ENCODE data around the gene KCNIP1. TPM values are rescaled to one million over a fixed set of nuclear protein-coding genes. Genes with fewer than 3 reads are reported as not detected.

KCNIP1 gene
- polyA plus RNA-seq, 1 of the 3 experiments (the other 2 are of a cell fraction), result 1.3 TPM

GRCh38 chr5:170523830-170524229 lies 20.0 kb downstream of the KCNIP1 start:
- H3K36me3 ChIP-seq (replicated peaks in 1 of 2; ENCODE audit: control insufficient read depth in 1 of 2, insufficient read depth in 2 of 2, low read length in 1 of 2), result no peaks in the 10 kb centered on the region
- H3K79me2 ChIP-seq (ENCODE audit: insufficient read depth), result no peaks in the 10 kb centered on the region
- H3K4me3 ChIP-seq (ENCODE audit: low read depth in 2 of 2, low read length in 1 of 2), result no peak overlapping the region
- no peaks in the 10 kb centered on the region for H4K20me1 ChIP-seq (ENCODE audit: insufficient read depth)
- no peaks in the 10 kb centered on the region for H3K9me3 ChIP-seq
- no peak overlapping the region for H2AFZ ChIP-seq (ENCODE audit: low read depth)
- no peak for DNase-seq
- H3F3A ChIP-seq (replicated peaks; ENCODE audit: insufficient read depth), result no peaks in the 10 kb centered on the region
- ChIA-PET CTCF (interaction anchor here (1.0 to 1.4 kb wide), 3 partner anchors 13 to 115 kb away, joined by 3 read pairs; no protein-coding TSS in a partner anchor), POLR2A (no interaction called here)
- H3K4me2 ChIP-seq, result no peak overlapping the region
- 82% methylated on average over 2 of the region's 2 CpGs for WGBS (ENCODE audit: low lambda C conversion rate)
- no peaks in the 10 kb centered on the region for H3K27me3 ChIP-seq (ENCODE audit: insufficient read depth)
- peaks cover 0 to 22% of the 10 kb centered on the region in 2 experiments; a peak in 2 of 4 replicates for H3K4me1 ChIP-seq (ENCODE audit: control insufficient read depth in 1 of 2, insufficient read depth in 2 of 2, low read depth in 1 of 2, low read length in 1 of 2)
- TF ChIP-seq FOXJ3 (CRISPR knock-in tag; IDR thresholded peaks at IDR 0.05) (no peak), FOXM1 (IDR thresholded peaks at IDR 0.05; ENCODE audit: low read depth) (no peak), FOSL2 (IDR thresholded peaks at IDR 0.05; ENCODE audit: borderline replicate concordance, low read depth) (no peak), CHD2 (IDR thresholded peaks at IDR 0.05; ENCODE audit: low read length, partially characterized antibody) (no peak), POLR2AphosphoS5 (IDR thresholded peaks at IDR 0.05; ENCODE audit: low read depth, low read length) (no peak), GABPA (IDR thresholded peaks at IDR 0.05; ENCODE audit: low read depth) (no peak), TEAD4 (IDR thresholded peaks at IDR 0.05; ENCODE audit: borderline replicate concordance, insufficient read depth) (no peak), NFIC (IDR thresholded peaks at IDR 0.05; ENCODE audit: borderline replicate concordance) (no peak), SMC3 (IDR thresholded peaks at IDR 0.05; ENCODE audit: low read depth, low read length) (no peak)
- TF ChIP-seq, protein P1, sequence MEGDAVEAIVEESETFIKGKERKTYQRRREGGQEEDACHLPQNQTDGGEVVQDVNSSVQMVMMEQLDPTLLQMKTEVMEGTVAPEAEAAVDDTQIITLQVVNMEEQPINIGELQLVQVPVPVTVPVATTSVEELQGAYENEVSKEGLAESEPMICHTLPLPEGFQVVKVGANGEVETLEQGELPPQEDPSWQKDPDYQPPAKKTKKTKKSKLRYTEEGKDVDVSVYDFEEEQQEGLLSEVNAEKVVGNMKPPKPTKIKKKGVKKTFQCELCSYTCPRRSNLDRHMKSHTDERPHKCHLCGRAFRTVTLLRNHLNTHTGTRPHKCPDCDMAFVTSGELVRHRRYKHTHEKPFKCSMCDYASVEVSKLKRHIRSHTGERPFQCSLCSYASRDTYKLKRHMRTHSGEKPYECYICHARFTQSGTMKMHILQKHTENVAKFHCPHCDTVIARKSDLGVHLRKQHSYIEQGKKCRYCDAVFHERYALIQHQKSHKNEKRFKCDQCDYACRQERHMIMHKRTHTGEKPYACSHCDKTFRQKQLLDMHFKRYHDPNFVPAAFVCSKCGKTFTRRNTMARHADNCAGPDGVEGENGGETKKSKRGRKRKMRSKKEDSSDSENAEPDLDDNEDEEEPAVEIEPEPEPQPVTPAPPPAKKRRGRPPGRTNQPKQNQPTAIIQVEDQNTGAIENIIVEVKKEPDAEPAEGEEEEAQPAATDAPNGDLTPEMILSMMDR (IDR thresholded peaks at IDR 0.05), result no peak
- H3K9ac ChIP-seq, result no peak overlapping the region
- no peaks in the 10 kb centered on the region for H3K9me2 ChIP-seq
- H3K27ac ChIP-seq (ENCODE audit: low read depth in 2 of 2, low read length in 1 of 2), result no peak overlapping the region

DNA sequence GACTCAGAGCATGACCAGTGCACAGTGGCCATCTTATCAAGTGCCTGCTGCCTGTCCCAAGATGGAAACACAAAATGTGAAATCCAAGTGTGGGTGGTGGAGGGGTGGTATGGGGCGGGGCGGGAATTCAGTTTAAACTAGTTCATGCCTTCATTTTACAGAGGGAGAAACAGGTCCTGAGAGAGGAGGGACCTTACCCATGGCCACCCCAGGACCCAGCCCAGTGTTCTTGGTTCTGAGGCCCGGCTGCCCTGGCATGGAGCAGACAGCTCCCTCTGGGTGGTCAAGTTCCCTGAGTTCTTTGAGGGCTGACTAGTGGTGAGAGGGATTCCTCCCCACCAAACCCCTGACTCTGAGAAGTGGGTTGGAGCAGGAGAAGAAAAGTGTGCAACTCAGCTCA lies 20.8 kb downstream of the KCNIP1 start:
- no peak overlapping the region for H3K4me2 ChIP-seq
- H3K27ac ChIP-seq (ENCODE audit: low read depth in 2 of 2, low read length in 1 of 2), result no peak overlapping the region
- H3K9ac ChIP-seq, result no peak overlapping the region
- H3K4me3 ChIP-seq (ENCODE audit: low read depth in 2 of 2, low read length in 1 of 2), result no peak overlapping the region
- no peak overlapping the region for H2AFZ ChIP-seq (ENCODE audit: low read depth)
- 89% methylated on average over 3 of the region's 3 CpGs for WGBS (ENCODE audit: low lambda C conversion rate)
- no peaks in the 10 kb centered on the region for H3K9me3 ChIP-seq
- no peak for DNase-seq
- no peaks in the 10 kb centered on the region for H3K27me3 ChIP-seq (ENCODE audit: insufficient read depth)
- no peaks in the 10 kb centered on the region for H4K20me1 ChIP-seq (ENCODE audit: insufficient read depth)
- ChIA-PET CTCF (interaction anchor here (0.5 kb wide), 1 partner anchor 99 kb away, joined by 3 read pairs; no protein-coding TSS in a partner anchor), POLR2A (no interaction called here)
- H3F3A ChIP-seq (replicated peaks; ENCODE audit: insufficient read depth), result no peaks in the 10 kb centered on the region
- TF ChIP-seq FOXJ3 (CRISPR knock-in tag; IDR thresholded peaks at IDR 0.05) (no peak), JUND (IDR thresholded peaks at IDR 0.05) (no peak), NRF1 (IDR thresholded peaks at IDR 0.05; ENCODE audit: low read depth, low read length) (no peak), RCOR1 (IDR thresholded peaks at IDR 0.05; ENCODE audit: low read length) (no peak), CHD2 (IDR thresholded peaks at IDR 0.05; ENCODE audit: low read length, partially characterized antibody) (no peak), FOXM1 (IDR thresholded peaks at IDR 0.05; ENCODE audit: low read depth) (no peak)
- H3K4me1 ChIP-seq (ENCODE audit: control insufficient read depth in 1 of 2, insufficient read depth in 2 of 2, low read depth in 1 of 2, low read length in 1 of 2), result peaks cover 0 to 22% of the 10 kb centered on the region in 2 experiments; a peak in 2 of 4 replicates
- H3K9me2 ChIP-seq, result no peaks in the 10 kb centered on the region
- H3K36me3 ChIP-seq (replicated peaks in 1 of 2; ENCODE audit: control insufficient read depth in 1 of 2, insufficient read depth in 2 of 2, low read length in 1 of 2), result no peaks in the 10 kb centered on the region
- no peaks in the 10 kb centered on the region for H3K79me2 ChIP-seq (ENCODE audit: insufficient read depth)

All from SK-N-SH (cell line).